Measurements from ENCODE around the gene DPYSL4.

- peak; percentile 39 for TF ChIP-seq CTCF (IDR thresholded peaks at IDR 0.05; ENCODE audit: low read depth, low read length, poor library complexity, severe bottlenecking)
- no peak for TF ChIP-seq EZH2phosphoT487 (IDR thresholded peaks at IDR 0.05; ENCODE audit: borderline replicate concordance, low read length)
Observed at GRCh38 chr10:132232023-132232951, 45.5 kb downstream of the DPYSL4 start.
